Endothelial cell of hepatic sinusoid (primary cell): ENCODE measurements around the gene NANS.
"Not testable (repeated sequence)": the region's sequence is repeated elsewhere in the genome, so short reads cannot be mapped to it uniquely, and the experiment has no call there.

Experiments used
- in situ Hi-C: cut with HindIII; loops from 2 replicates; pipeline ENCODE4 v1.10.0; 2017; ENCODE audit warnings: low sequenced_read_pairs

NANS gene

DNA sequence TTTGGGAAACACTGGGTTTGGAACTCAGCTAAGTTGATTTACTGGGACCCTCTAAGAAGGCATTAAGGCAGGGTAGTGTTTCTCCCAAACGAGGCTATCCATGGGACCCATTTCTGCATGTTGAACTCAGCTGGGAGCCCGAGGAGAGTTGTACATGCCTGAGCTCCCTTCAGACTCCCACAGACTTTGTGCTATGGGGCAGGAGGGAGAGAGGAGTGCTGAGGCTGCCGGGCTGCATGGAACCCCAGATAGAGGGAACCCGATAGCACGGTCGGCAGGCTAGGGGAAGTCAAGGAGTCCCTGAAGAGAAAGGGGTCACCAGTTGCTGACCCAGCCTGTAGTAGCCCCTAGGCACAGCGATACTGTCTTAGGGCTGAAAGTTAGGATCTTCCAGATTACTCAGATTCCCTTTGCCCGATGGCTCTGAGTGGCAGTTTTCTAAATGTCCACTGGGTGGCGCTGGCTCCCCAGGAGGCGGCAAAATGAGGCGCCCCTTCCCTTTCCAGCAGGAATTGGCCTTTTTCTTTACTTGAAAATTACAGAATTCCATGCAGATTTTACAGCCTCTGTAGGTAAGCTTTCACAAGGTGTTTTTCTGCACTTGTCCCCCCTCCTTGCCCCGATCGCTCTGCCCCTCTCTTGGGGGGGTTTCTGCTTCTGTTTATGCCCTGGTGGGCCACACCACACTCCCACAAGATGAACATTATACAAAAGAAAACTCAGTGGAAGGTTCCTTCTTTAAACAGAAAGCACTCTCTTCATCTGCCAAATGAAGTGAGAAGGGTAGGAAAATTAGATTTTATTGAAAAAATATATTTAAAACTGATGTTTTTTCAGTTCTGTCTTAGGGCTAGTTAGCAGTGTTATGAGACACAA, 17.8 kb downstream of the NANS start:
- in situ Hi-C loops, result no loop called here

DNA sequence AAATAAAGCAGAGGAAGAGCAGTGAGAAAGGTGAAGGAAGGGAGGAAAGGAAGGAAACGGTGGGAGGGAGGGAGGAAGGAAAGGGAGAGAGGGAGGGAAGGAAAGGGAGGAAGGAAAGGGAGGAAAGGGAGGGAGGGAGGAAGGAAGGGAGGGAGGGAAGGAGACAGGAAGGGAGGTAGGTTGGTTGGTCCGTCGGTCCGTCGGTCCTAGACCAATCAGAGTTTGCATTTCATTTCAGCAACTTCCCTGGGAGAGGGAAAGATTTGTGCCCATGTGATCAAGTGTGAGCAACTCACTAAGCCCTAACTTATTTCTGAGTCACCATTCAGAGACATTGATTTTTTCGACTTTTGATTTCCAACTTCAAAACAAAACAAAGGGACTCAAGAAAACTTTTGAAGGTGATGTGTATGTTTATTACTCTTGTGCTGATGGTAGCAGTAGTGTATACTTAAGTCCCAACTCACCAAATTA, 18.8 kb downstream of the NANS start:
- in situ Hi-C loops, result no loop called here

DNA sequence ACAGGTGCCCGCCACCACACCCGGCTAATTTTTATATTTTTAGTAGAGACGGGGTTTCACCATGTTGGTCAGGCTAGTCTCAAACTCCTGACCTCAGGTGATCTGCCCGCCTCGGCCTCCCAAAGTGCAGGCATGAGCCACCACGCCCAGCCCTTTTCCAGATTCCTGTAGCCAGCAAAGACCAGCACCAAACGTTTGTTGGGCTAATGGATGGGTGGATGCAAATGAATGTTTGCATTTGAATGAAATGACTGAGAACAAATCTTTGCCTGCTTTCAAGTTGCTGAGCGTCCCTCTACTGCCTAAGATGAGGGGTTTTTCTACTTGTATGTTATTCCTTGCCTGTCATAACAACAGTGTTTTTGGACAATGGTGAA, 20.0 kb downstream of the NANS start:
- in situ Hi-C loops, result not testable (repeated sequence)

DNA sequence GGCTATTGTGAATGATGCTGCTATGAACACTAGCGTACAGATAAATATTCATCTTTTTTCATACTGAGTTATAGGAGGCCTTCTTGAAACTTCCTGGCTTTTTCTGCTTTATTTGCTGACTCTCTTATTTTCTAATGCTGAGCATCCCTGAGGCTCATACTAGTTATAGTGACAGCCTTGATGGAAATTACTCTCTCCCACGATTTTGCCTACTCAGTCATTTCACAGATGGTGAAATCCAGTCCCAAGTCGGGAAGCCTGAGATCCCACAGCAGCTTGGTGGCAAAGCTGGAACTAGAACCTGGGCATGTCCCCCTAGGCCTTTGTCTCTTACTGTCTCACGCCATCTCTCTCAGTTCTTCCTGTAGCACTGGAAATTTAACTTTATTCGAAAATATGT, 22.4 kb downstream of the NANS start:
- in situ Hi-C loops, result no loop called here

DNA sequence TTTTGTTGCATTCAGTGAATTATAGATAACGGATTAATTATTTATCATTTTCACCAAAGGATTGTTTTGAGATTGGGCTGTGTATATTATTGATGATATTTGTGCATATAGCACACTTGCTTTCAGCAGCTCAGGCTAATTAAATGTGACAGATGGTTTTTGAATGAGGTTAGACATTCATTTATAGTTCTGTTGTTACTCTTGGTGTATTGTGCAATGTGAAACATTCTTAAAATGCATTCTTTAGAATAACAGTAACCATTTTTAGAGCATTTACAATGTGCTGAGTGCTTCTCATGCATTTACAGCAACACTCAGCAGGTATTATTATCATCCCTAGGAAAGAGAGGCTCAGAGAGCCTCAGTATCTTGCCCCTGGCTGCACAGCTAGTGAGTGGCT, 23.8 kb downstream of the NANS start:
- in situ Hi-C loops, result no loop called here

DNA sequence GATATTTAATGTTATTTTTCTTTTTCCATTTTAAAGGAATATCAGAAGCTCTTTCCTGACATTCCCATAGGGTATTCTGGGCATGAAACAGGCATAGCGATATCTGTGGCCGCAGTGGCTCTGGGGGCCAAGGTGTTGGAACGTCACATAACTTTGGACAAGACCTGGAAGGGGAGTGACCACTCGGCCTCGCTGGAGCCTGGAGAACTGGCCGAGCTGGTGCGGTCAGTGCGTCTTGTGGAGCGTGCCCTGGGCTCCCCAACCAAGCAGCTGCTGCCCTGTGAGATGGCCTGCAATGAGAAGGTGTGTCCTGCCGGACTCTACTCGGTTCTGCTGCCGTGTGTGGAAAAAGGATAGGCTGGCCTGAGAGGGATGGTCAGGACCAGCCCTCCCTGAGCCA, 24.2 kb downstream of the NANS start:
- in situ Hi-C loops, result no loop called here

DNA sequence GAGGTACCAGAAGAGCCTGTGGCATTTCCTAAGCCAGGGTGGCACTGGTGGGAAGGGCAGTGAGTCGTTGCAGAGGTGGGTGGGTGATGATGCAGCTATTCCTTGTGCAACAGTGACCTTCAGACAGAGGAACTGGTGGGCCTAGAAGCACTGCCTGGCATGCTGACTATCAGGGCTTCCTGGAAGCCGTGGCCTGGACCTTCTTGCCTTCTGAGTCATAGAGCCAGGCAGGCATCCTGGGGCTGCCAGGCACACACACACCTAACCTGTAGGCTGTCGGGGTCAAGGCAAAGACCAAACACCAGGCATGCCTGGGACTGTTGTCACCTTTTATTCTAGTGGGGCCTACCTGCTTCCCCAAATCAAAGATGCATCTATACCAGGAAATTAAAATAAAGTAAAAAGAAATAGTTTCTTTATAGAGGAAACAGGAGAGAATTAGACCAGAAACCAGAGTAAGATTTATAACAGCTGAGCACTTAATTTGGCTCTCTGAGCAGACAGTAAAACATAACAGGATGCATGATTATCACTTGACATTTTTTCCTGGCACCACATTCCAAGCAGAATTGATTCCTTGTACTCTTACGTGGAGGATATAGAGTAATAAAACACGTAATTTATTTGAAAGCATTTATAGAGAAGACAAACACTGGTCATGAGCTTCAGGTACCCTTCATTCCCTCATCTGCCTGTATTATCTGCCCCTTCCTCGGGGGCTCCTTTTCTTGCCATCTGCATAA, 25.1 kb downstream of the NANS start:
- in situ Hi-C loops, result no loop called here

DNA sequence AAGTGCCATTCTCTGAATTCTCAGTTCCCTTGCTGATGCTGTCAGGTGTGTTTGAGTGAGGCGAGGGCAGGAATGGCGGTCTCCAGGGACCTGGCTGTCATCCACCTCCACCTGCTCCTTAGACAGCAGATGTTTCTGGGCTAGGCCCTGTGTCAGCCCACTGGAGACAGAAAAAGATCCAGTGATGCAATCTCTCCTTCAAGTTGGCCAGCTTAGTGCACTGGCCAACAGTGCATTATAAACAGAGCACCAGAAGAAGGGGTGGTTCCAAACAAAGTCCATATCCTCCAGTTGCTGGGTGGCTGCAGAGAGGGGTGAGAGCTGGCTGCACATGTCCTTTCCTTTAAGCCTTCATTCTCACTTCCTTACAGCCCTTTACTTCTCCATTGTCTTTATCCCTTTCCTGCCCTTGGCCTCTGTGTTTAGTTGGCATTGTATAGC, 26.5 kb downstream of the NANS start:
- in situ Hi-C loops, result no loop called here

DNA sequence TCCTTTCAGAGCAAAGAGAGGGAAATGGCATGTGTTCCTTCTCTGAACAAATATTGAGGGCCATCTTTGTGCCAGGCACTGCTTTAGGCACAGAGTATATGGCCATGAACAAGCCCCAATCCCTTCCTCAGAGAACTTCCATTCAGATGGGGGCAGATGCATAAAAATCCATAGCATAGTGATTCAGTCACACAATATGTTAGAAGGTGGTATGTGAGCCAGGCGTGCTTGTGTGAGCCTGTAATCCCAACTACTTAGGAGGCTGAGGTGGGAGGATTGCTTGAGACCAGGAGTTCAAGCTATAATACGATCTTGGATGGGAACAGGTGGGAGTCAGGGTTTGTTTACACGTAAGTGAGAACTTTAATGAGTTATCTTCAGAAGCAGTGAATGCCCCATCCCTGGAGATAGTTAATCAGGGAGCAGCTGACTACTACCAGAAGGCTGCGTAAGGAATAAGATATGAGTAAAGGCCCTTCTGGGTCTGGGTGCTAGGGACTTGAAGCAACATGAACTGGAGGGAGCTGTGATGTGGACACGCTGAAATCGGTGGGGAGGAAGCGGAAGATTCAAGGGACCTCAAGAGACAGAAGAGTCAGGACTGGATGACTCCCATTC, 27.1 kb downstream of the NANS start:
- in situ Hi-C loops, result no loop called here

DNA sequence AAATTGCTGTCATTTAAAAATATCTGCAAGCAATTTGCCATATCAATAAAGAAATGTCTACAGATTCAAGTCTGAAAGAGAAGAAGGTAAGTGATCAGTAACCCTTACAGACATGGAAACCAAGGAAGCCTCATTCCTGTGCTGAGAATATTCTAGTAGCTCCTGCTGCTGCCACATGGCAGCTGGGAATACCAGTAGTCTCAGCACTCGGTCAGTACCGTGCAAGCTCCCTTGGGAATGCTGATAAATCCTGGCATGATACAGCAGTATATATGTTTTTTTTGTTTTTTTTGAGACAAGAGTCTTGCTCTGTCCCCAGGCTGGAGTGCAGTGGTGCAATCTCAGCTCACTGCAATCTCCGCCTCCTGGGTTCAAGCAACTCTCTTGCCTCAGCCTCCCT, 27.9 kb downstream of the NANS start:
- in situ Hi-C loops, result no loop called here

DNA sequence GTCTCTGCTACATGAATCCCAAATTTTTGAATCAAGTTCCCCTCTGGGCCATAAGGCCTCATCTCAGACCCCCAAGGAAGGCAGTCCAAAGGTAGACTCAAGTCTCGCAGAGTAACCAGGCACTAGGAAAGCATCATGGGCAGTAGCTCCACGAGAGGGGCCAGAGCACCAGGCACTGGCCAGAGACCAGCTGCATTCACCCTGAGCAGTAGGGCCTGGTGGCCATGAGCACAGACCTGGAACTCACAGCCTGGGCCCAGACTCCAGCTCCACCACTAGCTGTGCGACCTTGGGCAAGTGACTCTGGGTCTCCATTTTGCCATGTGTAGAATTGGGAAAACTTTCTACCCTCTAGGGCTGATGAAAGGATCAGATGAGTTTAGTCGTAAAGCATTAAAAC, 28.5 kb downstream of the NANS start:
- in situ Hi-C loops, result no loop called here

DNA sequence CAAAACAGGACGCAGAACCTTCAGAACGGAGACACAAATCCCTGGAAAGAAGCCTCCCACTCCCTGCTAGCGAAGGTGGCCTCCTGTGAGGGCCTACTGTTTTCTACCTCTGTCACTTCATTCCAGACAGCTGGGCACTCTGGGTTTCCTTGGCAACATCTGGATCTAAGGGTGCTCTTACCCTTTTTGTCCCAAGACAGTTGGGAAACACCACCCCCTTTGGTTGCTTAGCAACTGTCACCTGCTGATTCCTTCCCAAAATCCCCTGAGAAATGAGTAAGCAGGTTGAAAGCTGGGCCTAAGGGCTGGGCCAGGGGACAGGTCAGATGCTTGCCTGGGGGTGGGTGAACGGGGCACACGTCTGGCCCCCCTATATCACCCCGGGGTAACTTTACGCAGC, 29.4 kb downstream of the NANS start:
- in situ Hi-C loops, result no loop called here

DNA sequence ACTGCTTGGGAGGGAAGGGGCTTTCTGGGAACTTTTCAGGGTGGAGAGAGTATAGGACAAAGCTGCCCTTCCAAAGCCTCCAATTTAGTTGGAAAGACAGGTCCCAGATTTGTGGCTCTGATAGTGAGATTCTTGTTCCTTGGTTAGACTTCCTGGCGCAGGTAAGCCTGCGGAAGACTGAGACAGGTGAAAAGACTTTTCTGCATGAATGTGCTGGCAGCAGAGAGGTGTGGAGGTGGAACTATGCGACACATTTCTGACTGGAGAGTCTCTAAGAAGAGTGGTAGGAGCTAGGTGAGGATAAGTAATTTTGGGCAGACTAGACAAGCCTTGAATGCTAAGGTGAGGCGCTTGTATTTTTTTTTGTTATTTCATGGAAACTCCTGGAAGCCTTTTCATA, 29.9 kb downstream of the NANS start:
- in situ Hi-C loops, result no loop called here

DNA sequence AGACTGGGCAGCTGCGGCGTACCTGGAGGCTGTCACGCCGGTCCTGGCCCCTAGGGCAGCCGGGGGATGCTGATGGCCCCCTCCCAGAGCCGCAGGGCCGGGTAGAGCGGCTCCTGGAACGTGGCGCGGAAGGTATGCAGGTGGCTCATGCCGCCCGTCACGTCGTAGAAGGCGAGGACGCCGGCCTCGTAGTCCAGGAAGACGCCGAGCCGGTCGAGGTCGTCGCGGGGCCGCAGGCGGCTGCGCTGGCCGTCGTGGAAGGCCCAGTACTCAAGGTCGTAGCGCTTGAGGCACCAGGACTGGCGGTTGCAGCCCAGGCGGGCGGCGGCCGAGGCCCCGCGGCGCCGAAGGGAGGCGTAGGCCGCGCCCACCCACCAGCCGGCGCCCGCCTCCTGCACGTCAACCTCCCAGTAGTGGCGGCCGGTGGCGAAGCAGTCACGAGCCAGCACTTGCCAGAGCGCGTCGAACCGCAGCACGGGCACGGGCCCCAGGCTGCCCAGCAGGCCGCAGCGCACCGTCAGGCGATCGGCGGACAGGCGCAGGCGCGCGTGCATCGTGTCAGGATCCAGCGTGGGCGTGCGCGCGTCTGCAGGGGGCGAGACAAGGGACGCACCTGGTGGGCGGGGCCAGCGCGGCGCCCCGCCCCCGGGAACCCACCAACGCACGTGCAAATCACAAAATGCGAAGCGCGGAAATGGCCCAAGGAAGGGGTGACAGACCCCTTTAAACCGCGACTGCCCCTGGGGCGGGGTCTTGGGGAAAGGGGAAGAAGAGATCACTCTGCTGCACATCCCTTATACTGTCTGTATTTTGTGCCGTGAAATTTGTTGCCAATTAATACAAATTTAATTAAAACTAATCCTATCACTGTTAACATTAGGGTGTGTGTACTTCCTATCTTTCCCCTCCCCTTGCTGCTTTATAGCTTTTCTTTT, 31.2 kb downstream of the NANS start:
- in situ Hi-C loops, result no loop called here

DNA sequence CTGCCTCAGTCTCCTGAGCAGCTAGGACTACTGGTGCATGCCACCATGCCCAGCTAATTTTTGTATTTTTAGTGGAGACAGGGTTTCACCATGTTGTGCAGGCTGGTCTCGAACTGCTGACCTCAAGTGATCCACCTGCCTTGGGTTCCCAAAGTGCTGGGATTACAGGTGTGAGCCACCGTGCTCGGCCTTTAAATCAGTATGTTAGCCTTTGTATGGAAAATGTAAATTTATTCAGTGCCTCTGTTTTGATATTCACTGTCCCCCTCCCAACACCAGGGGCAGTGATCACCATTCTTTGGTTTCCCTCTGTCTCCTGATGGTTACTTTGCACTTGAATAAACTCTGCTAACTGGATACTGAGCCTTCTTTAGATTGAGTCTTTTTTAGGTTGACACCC, 34.1 kb downstream of the NANS start:
- in situ Hi-C loops, result not testable (repeated sequence)

DNA sequence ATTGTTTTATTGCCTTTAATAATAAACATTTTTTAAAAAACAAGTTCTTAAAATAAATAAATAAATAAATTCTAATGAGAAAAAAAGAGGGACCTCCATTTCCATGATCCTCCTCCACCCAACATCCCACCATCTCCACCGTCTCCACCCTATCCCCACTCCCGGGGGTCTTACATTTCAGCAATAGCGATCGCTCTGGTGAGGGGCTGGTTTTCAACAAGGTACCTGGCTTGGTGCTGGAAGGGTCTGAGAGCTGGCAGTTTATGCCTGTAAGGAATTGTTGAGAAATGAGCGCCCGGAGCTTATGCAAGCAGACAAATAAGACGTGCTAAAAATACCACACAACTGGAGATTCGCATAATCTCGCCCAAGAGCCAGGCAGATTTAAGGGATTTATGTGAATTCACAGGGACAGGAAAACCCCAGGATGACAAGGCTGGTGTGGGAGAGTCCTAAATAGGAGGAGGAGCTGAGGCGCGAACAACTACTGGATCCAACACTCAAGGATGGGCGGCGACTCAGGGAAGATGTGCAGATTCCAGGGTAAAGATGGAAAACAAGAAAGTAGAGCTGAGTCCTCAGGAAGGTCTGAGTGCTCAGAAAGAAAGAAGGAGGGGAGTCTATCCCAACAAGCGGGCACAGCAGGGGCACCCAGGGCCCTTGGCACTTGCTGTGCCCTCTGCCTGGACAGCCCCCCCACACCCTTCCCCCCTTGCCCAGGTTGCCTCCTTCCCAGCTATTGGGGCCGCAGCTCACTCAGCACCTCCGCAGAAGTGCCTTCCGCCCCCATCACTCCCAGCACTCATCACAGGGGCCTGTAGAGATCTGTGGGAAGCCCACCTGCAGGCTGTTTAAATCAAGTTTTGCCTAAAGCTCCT, 35.4 kb downstream of the NANS start:
- in situ Hi-C loops, result no loop called here

DNA sequence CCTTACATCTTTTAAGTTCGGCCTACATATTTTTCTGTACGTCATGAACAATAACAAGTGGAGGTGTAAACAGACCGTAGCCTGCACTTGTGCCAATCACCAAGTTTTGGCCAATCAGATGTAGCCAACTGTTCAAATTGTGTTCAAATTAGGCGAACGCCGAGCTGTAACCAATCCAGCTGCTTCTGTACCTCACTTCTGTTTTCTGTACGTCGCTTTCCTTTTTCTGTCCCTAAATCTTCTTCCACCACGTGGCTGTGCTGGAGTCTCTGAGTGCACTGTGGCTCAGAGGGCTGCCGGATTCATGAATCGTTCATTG, 36.0 kb downstream of the NANS start:
- in situ Hi-C loops, result no loop called here

DNA sequence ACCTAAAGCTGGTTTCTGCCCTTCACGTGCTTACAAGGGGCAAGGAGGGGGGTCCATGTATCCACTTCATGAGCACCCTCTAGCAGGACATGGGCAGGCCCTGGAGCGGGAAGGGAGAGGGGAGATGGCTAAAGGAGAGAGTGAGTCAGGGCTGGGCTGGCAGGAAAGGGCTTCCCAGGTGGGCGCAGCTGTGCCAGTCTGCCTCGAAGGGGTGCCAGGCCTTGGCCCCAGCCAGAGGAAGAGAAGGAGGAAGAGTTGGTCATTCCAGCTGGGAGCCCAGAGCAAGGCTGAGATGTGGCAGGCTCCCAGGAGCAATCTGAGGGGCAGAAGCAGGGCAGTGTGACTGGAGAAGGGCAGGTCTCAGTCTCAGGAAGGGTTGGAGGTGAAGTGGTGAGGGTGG, 37.8 kb downstream of the NANS start:
- in situ Hi-C loops, result no loop called here

DNA sequence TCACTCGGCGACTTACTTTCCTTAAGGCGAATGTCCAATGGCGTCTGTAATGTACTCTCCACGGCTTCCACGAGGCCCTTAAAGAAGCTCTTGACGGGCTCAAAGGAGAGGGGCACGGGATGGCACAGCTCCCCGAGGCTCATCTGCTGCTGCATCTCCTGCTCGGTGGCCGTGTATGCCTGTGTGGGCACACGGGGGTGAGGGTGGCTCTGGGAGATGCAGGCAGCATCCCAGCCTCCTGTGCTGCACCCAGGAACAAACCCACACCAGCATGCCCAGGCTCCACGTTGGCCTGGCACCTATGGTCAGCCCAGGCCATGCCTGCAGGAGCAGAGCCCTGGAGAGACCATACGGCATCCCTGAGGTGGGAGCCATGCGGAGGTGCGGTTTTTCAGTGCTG, 38.3 kb downstream of the NANS start:
- in situ Hi-C loops, result no loop called here

DNA sequence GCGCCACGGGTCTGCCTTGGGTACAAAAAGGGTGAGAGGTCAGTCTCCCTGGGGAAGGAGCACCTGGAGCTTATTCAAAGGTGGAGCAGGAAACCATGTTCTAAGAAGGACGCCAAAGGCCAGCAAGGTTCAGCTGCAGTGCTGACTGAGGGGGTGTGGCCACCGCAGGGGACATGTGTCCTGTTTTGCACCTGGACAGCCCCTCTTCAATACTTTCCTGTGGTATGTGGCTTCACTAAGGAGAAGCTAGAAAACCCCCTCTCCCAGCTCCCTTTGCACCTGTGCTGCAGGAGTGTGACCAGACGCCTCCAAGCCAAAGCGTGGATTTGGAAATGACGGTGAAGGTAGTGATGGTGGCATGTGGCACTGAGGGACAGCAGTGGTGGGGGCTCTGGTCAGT, 38.9 kb downstream of the NANS start:
- in situ Hi-C loops, result no loop called here
